ENCODE data around the gene SERINC2.
"Not testable (repeated sequence)": the region's sequence is repeated elsewhere in the genome, so short reads cannot be mapped to it uniquely, and the experiment has no call there.

The SERINC2 gene

GRCh38 chr1:31431351-31432257 is 18.6 kb downstream of the SERINC2 start:
- not testable (repeated sequence) for ATAC-seq

DNA sequence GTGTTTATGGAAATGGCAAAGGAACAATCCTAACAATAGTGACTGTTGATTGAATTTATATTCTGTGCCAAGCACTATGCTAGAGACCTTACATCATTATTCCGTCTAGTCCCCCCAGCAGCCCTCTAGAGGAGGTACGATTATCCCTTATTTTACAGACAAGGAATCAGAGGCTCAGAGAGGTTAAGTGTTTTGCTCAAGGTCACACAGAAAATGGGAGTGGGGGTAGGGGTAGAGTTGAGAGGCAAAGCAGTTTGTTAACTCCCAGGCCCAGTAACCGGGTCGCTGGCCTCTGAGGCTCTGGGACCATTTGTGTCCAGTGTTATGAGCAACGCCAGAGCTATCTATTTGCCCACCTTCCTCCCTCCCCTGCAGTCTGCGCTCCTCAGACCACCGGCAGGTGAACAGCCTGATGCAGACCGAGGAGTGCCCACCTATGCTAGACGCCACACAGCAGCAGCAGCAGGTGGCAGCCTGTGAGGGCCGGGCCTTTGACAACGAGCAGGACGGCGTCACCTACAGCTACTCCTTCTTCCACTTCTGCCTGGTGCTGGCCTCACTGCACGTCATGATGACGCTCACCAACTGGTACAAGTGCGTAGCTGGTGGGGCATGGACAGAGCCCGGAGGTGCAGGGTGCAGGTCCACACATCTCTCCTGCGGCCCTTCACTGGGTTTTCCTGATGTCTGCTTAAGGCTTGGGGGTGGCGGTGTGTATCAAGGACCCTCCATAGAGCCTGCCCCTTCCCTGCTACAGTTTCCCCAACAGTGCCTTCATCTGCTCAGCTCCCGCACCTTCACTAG is 19.8 kb downstream of the SERINC2 start:
- ATAC-seq: no peak
- TF ChIP-seq, protein P1, sequence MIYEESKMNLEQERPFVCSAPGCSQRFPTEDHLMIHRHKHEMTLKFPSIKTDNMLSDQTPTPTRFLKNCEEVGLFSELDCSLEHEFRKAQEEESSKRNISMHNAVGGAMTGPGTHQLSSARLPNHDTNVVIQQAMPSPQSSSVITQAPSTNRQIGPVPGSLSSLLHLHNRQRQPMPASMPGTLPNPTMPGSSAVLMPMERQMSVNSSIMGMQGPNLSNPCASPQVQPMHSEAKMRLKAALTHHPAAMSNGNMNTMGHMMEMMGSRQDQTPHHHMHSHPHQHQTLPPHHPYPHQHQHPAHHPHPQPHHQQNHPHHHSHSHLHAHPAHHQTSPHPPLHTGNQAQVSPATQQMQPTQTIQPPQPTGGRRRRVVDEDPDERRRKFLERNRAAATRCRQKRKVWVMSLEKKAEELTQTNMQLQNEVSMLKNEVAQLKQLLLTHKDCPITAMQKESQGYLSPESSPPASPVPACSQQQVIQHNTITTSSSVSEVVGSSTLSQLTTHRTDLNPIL (CRISPR knock-in tag; IDR thresholded peaks at IDR 0.05; ENCODE audit: low read depth): no peak
- TF ChIP-seq CSRNP3 (CRISPR knock-in tag; IDR thresholded peaks at IDR 0.05) (no peak), ISL1 (CRISPR knock-in tag; IDR thresholded peaks at IDR 0.05) (no peak), ARNTL (CRISPR knock-in tag; IDR thresholded peaks at IDR 0.05; ENCODE audit: borderline replicate concordance, low read depth) (no peak), TOX (CRISPR knock-in tag; IDR thresholded peaks at IDR 0.05; ENCODE audit: borderline replicate concordance) (no peak), ESRRG (CRISPR knock-in tag; IDR thresholded peaks at IDR 0.05) (no peak), BACH2 (CRISPR knock-in tag; IDR thresholded peaks at IDR 0.05; ENCODE audit: borderline replicate concordance) (no peak), TSHZ2 (CRISPR knock-in tag; IDR thresholded peaks at IDR 0.05) (no peak), ZFP30 (CRISPR knock-in tag; IDR thresholded peaks at IDR 0.05) (no peak), PATZ1 (CRISPR knock-in tag; IDR thresholded peaks at IDR 0.05; ENCODE audit: borderline replicate concordance) (no peak), ZNF8 (CRISPR knock-in tag; IDR thresholded peaks at IDR 0.05) (no peak), RARB (CRISPR knock-in tag; IDR thresholded peaks at IDR 0.05) (no peak), ZFP3 (CRISPR knock-in tag; IDR thresholded peaks at IDR 0.05) (no peak), ZC3H10 (CRISPR knock-in tag; IDR thresholded peaks at IDR 0.05) (no peak), PPARA (CRISPR knock-in tag; IDR thresholded peaks at IDR 0.05; ENCODE audit: borderline replicate concordance) (no peak), GLIS3 (CRISPR knock-in tag; IDR thresholded peaks at IDR 0.05) (no peak)
- TF ChIP-seq, protein P2, sequence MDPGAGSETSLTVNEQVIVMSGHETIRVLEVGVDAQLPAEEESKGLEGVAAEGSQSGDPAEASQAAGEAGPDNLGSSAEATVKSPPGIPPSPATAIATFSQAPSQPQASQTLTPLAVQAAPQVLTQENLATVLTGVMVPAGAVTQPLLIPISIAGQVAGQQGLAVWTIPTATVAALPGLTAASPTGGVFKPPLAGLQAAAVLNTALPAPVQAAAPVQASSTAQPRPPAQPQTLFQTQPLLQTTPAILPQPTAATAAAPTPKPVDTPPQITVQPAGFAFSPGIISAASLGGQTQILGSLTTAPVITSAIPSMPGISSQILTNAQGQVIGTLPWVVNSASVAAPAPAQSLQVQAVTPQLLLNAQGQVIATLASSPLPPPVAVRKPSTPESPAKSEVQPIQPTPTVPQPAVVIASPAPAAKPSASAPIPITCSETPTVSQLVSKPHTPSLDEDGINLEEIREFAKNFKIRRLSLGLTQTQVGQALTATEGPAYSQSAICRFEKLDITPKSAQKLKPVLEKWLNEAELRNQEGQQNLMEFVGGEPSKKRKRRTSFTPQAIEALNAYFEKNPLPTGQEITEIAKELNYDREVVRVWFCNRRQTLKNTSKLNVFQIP (CRISPR knock-in tag; IDR thresholded peaks at IDR 0.05; ENCODE audit: borderline replicate concordance, low read depth): no peak

GRCh38 chr1:31433396-31433930 is 20.4 kb downstream of the SERINC2 start:
- TF ChIP-seq, protein P1 (CRISPR knock-in tag; IDR thresholded peaks at IDR 0.05; ENCODE audit: low read depth): no peak

More at GRCh38 chr1:31433396-31433930, 20.4 kb downstream of the SERINC2 start:
- ATAC-seq: no peak
